ENCODE data around the gene ZNF117.
"Not testable (repeated sequence)": the region's sequence is repeated elsewhere in the genome, so short reads cannot be mapped to it uniquely, and the experiment has no call there.

- TF ChIP-seq TCF7 (IDR thresholded peaks at IDR 0.05; ENCODE audit: borderline replicate concordance); POLR2A (conservative IDR thresholded peaks at IDR 0.05); RBBP5 (IDR thresholded peaks at IDR 0.05; ENCODE audit: borderline replicate concordance, insufficient read depth, low read length, poor library complexity, severe bottlenecking); SRSF1 (IDR thresholded peaks at IDR 0.05; ENCODE audit: low read depth, low read length); RBM17 (IDR thresholded peaks at IDR 0.05; ENCODE audit: borderline replicate concordance, low read depth, low read length); CREBBP (IDR thresholded peaks at IDR 0.05; ENCODE audit: low read depth, low read length); ZNF224 (CRISPR knock-in tag; IDR thresholded peaks at IDR 0.05); ETV1 (tag; conservative IDR thresholded peaks at IDR 0.05; ENCODE audit: low read depth); ZFX (CRISPR knock-in tag; IDR thresholded peaks at IDR 0.05); FOS (IDR thresholded peaks at IDR 0.05; ENCODE audit: extremely low read depth, insufficient read length); UBTF (IDR thresholded peaks at IDR 0.05; ENCODE audit: borderline replicate concordance in 1 of 2, low read depth in 2 of 2, low read length in 2 of 2): not testable (repeated sequence)
- TF ChIP-seq, protein P1, sequence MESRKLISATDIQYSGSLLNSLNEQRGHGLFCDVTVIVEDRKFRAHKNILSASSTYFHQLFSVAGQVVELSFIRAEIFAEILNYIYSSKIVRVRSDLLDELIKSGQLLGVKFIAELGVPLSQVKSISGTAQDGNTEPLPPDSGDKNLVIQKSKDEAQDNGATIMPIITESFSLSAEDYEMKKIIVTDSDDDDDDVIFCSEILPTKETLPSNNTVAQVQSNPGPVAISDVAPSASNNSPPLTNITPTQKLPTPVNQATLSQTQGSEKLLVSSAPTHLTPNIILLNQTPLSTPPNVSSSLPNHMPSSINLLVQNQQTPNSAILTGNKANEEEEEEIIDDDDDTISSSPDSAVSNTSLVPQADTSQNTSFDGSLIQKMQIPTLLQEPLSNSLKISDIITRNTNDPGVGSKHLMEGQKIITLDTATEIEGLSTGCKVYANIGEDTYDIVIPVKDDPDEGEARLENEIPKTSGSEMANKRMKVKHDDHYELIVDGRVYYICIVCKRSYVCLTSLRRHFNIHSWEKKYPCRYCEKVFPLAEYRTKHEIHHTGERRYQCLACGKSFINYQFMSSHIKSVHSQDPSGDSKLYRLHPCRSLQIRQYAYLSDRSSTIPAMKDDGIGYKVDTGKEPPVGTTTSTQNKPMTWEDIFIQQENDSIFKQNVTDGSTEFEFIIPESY (CRISPR knock-in tag; IDR thresholded peaks at IDR 0.05): not testable (repeated sequence)
Measured at GRCh38 chr7:64940021-64940420, 50.8 kb downstream of the ZNF117 start.

All from K562 (cell line).